ENCODE measurements around the gene CNIH1.

DNA sequence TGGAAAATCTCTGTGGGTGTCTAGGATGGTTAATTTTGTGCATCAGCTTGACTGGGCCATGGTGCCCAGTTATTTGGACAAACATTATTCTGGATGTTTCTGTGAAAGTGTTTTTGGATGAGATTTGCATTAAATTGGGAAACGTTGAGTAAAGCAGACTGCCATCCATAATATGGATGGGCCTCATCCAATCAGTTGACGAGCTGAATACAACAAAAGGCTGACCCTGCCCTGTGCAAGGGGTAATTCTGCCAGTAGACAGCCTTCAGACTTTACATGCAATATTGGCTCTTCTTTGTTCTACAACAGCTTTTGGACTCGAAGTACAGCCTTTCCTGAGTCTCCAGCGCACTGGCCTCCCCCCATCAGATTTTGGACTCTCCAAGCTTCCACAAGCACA is 45.9 kb downstream of the CNIH1 start:
- TF ChIP-seq, protein P1, sequence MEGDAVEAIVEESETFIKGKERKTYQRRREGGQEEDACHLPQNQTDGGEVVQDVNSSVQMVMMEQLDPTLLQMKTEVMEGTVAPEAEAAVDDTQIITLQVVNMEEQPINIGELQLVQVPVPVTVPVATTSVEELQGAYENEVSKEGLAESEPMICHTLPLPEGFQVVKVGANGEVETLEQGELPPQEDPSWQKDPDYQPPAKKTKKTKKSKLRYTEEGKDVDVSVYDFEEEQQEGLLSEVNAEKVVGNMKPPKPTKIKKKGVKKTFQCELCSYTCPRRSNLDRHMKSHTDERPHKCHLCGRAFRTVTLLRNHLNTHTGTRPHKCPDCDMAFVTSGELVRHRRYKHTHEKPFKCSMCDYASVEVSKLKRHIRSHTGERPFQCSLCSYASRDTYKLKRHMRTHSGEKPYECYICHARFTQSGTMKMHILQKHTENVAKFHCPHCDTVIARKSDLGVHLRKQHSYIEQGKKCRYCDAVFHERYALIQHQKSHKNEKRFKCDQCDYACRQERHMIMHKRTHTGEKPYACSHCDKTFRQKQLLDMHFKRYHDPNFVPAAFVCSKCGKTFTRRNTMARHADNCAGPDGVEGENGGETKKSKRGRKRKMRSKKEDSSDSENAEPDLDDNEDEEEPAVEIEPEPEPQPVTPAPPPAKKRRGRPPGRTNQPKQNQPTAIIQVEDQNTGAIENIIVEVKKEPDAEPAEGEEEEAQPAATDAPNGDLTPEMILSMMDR (IDR thresholded peaks at IDR 0.05), result no peak
- no peak for TF ChIP-seq EP300 (IDR thresholded peaks at IDR 0.05)
- TF ChIP-seq POLR2A (IDR thresholded peaks at IDR 0.05; ENCODE audit: low read depth), result no peak
